ENCODE results near the gene KRT36.

- TF ChIP-seq CTCF (conservative IDR thresholded peaks at IDR 0.05) (no peak), ZFX (IDR thresholded peaks at IDR 0.05) (no peak)
Measured at GRCh38 chr17:41538565-41538991, 48.9 kb upstream of the KRT36 start.
